Stimulated activated CD8-positive, alpha-beta memory T cell treated with anti-CD3 and anti-CD28 coated beads, Interleukin-15, amount 100 ng/mL, for 24 hours (primary cell): Measurements from ENCODE around the gene LRRC3C.
"Not testable (repeated sequence)": the region's sequence is repeated elsewhere in the genome, so short reads cannot be mapped to it uniquely, and the experiment has no call there.

Experiments
- DNase-seq: peaks from one replicate; pipeline ENCODE4 v3.0.0-alpha.2; 2020; ENCODE audit warnings: low read depth

Gene LRRC3C

GRCh38 chr17:39927101-39927928 is at the start of gene LRRC3C, which contains the start of gene ORMDL3:
LRRC3C (plus strand) TSS chr17:39927732; CDS start chr17:39941524, 13,792 bp downstream.
ORMDL3 (minus strand) TSS chr17:39927601; CDS start chr17:39924203, 3,398 bp downstream.
- peak; percentile 80 for DNase-seq

DNA sequence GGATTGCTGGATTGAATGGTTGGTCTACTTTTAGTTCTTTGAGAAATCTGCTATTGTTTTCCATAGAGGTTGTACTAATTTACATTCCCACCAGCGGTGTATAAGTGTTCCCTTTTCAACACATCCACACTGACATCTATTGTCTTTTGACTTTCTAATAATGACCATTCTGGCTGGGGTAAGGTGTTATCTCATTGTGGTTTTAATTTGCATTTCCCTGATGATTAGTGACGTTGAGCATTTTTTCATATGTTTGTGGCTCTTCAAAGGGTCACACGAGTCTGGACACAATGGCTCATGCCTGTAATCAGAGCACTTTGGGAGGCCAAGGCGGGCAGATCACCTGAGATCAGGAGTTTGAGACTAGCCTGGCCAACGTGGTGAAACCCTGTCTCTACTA is 41.4 kb upstream of the LRRC3C start:
- not testable (repeated sequence) for DNase-seq

DNA sequence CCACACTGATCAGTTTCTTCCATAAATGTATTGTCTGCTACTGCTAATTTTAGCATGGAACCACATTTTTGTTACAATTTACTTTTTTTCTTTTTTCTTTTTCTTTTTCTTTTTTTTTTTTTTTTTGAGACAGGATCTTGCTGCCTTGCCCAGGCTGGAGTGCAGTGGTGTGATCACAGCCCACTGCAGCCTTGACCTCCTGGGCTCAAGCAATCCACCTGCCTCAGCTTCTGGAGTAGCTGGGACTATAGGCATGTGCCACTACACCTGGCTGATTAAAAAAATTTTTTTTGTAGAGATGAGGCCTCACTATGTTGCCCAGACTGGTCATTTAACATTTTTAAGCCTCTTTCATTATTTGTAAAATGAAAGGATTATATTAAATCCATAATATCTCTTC is 40.5 kb upstream of the LRRC3C start:
- DNase-seq, result no peak

DNA sequence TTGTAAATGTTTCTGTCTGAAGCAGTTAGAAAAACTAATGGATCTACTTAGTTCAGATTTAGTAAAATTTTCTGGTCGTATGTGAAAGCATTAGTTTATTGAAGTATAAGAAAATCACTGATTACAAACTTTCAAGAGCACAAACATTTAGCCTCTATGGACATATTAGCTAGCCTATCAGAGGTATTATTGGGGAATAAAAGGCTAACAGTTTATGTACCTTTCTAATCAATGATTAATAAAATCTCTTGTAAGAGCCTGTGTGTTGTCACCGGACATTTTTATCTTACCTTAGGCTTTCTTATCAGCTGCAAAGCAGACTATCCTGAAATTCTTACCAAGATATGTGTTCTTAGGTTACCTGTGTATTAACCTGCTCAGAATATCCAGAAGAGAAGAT is 38.3 kb upstream of the LRRC3C start:
- no peak for DNase-seq

GRCh38 chr17:39894681-39895376 is 32.7 kb upstream of the LRRC3C start:
- DNase-seq, result no peak

DNA sequence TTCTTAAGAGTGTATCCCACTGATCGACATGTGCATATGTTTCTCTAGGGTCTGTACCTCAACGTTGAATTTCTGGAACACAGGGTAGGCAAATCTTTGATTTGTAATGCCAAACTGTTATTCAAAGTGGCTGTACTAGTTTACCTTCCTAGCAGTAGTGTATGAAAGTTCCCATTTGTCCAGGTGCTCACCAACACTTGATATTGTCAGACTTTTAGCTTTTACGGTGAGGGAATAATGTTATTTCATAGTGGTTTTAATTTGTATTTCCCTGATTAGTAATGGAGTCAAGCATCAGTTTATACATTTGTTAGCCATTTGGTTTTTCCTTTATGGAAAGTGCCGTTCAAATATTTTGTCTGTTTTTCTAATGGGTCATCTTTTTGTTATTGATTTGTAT is 29.4 kb upstream of the LRRC3C start:
- no peak for DNase-seq

GRCh38 chr17:39899215-39899614 is 28.3 kb upstream of the LRRC3C start:
- no peak for DNase-seq

GRCh38 chr17:39902027-39902426 is 25.5 kb upstream of the LRRC3C start:
- not testable (repeated sequence) for DNase-seq

DNA sequence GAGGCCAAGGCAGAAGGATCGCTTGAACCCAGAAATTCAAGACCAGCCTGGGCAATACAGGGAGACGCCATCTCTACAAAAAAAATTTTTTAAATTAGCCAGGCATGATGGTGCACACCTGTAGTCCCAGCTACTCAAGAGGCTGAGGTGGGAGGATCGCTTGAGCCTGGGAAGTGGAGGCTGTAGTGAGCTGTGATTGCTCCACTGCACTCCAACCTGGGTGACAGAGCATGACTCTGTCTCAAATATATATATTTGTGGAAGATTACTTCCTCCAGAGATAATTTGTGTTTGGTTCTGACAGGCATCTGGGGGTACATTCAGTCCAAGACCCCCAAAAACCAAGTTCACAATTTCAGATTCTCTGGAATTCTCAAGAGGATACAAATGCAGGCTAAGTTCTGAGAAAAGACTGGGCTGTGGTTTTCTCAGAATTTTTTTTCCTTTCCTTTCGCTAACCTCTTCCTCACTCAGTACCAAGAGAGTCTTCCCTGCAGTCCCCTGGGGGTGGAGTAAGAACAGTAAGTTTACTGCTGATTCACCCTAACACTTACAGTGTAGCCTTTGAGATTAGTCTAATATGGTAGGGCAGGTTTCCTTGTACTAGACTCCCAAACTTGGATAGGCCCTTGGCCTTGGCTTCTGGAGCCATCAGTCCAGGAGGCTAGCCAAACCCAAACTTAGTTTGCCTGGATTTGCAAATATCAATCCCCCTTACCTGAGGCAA is 24.2 kb upstream of the LRRC3C start:
- no peak for DNase-seq

- DNase-seq, result no peak
These were observed 22.6 kb upstream of the LRRC3C start for GRCh38 chr17:39904990-39905288.

DNA sequence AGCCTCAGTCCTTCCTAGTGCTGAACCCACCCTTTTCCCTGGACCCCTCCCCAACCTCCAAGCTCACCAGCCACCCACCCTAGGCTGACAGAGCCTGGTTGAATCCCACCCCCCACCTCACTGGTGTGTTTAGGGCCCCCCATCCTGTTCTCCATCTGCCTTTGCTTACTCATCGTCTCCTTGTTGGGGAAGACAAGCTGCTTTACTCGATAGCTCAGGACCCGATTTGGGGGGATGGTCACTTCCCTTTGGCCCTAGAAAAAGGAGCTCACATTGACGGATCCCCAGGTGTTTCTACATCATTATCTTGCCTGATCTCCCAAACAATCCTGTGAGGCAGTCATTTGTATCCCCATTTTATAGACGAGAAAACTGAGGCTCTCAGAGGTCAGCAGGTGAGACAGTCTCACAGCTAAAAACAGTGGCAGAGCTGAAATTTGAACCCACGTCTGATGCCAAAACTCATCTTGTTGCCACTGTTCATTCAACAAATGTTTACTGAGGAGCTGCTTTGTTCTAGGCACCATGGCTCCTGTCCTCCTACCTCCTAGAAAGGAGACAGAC is 18.7 kb upstream of the LRRC3C start:
- DNase-seq, result no peak

GRCh38 chr17:39913989-39914388 is 13.5 kb upstream of the LRRC3C start:
- no peak for DNase-seq

GRCh38 chr17:39915559-39915958 is 12.0 kb upstream of the LRRC3C start:
- no peak for DNase-seq

DNA sequence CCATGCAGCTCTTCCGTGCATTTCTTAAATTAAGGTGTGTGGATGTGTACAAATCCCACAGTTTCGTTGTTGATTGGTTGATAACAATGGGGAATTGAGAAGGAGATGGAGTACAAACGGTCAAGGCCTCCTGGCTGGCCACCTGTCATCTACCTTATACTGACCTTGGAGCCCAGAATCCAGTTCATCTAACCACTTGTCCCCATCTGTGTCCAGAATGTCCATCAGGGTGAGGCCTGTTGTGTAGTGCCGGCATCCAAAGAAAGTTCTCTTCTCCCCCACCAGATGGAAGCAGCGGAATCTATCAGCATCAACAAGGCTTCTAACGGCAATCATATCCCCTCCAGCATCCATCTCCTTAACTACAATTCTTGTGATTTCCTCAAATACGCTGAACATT is 10.6 kb upstream of the LRRC3C start:
- no peak for DNase-seq

- no peak for DNase-seq
These were observed 8.3 kb upstream of the LRRC3C start for GRCh38 chr17:39919087-39919683.

GRCh38 chr17:39920218-39921210 is 7.0 kb upstream of the LRRC3C start:
- DNase-seq, result no peak

DNA sequence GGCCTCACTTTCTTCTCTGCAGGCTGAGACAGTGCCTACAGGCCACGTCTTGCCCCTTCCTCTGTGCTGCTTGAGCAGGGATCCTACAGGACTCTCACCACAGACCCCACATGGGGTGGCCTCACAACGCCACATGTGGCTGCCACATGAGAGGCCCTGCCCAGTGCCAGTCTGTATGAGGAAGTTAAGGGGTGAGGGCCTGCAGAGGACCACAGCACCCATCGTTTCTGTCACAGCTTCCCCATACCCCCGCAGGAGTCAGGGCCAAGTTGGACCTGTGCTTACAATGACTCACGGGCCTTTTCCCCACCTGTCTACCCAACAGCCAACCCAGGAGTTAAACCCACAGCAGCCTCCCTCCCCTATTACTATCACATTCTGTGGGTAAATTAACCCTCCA is 6.2 kb upstream of the LRRC3C start:
- DNase-seq, result no peak

GRCh38 chr17:39922006-39922405 is 5.5 kb upstream of the LRRC3C start:
- DNase-seq, result no peak

DNA sequence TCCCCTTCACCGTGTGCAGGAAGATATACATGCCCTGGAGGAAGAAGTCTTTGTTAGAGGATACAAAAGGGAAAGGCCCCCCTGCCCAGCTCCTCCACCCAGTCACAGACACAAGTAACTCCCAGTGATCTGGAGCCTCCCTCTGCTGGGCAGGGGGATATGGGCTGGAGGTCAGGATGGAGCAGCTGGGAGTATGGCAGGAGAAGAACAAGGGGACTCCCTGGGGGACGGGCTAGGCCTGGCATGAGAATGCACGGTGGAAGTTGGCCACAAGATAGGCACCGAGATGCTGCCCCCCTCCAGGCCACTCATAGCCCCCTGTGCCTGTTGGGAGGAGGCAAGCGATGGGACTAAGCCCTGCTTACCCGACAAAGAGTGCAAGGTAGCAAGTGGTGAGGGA is 4.3 kb upstream of the LRRC3C start:
- DNase-seq, result no peak

DNA sequence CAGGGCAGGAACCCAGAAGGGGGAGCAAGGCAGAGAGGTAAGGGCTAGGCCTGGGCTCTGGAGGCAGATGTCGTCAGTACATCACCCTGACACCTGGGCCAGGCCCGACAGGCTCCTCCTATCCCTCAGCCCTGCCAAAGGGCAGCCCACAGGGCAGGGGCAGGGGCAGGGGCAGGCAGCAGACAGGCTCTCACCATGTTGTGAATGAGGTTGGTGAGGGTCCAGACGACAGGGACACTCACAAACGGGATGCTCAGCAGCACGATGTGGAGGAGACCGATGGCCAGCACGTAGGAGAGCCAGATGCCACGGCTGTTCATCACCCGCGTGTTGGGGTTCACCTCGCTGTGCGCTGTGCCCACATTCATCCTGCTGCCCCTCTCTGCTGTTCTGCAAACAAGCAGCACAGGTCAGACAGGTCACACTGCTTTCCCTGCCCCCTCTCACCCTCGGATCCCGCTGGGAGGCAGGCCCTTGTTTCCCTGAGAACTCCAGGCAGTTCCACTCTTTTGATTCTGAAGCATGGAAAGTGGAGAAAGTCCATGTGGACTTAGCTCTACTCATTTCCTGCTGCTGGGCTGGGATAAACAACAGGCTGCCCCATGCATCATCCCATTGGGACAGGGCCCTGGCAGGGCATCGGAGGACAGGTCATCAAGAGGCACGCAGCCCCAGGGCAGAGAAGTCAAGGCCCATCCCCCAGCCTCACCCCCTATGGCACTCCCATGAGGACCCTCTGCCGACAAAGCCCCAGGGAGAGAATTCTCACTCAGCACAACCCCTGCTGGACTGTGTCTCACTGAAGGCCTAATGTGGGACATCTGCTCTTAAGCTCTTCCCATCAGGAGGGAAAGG is 3.5 kb upstream of the LRRC3C start:
- no peak for DNase-seq
